ENCODE data around the gene DOCK2. TPM values are rescaled to one million over a fixed set of nuclear protein-coding genes. Genes with fewer than 3 reads are reported as not detected.
A peak's percentile ranks its signal among the peaks of the same experiment; 100 is the strongest.

DOCK2 gene
- polyA plus RNA-seq, 3 donors: 57.5 to 178 (median 115) TPM

DNA sequence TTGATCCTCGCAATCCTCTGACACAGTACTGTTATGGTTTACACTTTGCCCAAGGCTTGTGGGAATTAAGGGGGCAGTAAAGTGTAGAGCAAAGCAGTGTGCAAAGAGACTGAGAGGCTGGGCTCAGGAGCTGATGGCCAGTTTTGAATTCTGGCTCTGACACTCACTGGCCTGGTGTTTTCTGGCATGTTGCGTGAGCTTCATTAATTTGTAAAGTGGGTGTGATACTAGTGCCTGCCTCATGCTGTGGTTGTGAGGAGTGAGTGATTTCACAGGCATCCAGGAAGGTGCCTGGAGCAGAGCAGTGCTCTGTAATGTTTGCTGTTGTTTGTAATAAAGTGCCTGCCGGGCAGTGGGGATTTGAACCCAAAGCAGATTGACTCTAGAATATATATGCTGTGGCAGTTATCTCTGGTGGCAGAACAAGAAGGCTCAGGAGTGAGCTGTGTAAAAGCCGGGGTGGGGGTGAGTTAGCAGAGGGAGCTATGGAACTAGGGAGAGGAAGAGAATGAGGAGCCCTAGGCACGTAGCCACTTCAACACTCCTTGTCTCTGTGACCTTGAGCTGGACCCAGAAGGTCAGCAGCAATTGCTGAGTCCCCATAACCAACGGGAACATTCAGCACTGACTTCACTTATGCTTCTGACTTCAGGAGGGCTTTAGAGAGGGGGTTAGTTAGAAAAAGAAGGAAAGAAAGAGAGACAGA, 108.5 kb downstream of the DOCK2 start:
- TF ChIP-seq, protein P1, sequence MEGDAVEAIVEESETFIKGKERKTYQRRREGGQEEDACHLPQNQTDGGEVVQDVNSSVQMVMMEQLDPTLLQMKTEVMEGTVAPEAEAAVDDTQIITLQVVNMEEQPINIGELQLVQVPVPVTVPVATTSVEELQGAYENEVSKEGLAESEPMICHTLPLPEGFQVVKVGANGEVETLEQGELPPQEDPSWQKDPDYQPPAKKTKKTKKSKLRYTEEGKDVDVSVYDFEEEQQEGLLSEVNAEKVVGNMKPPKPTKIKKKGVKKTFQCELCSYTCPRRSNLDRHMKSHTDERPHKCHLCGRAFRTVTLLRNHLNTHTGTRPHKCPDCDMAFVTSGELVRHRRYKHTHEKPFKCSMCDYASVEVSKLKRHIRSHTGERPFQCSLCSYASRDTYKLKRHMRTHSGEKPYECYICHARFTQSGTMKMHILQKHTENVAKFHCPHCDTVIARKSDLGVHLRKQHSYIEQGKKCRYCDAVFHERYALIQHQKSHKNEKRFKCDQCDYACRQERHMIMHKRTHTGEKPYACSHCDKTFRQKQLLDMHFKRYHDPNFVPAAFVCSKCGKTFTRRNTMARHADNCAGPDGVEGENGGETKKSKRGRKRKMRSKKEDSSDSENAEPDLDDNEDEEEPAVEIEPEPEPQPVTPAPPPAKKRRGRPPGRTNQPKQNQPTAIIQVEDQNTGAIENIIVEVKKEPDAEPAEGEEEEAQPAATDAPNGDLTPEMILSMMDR (IDR thresholded peaks at IDR 0.05): no peak
- H3K36me3 ChIP-seq (replicated peaks in 1 of 2; ENCODE audit: control insufficient read depth in 1 of 2, insufficient read depth in 2 of 2, low read length in 2 of 2): peaks cover 93 to 100% of the 10 kb centered on the region in 2 donors
- peaks cover 97% of the 10 kb centered on the region for H4K20me1 ChIP-seq (ENCODE audit: insufficient read depth, low read length)
- no peaks in the 10 kb centered on the region for H3K9me3 ChIP-seq (replicated peaks in 1 of 2; ENCODE audit: control insufficient read depth in 1 of 2, insufficient read depth in 1 of 2, low read length in 2 of 2)
- H3K4me3 ChIP-seq (replicated peaks in 1 of 3; ENCODE audit: low read depth in 2 of 3, low read length in 3 of 3): no peak overlapping the region
- H3K4me1 ChIP-seq (ENCODE audit: control insufficient read depth in 1 of 2, insufficient read depth in 2 of 2, low read length in 2 of 2): peaks cover 5 to 10% of the 10 kb centered on the region in 2 donors
- no peak overlapping the region for H3K9ac ChIP-seq (ENCODE audit: insufficient read depth, low read length, poor library complexity, severe bottlenecking)
- Mint-ChIP-seq H3K4me3 (no peak overlapping the region), H3K9me3 (no peaks in the 10 kb centered on the region), H3K4me1 (peaks cover 7% of the 10 kb centered on the region), H3K27me3 (ENCODE audit: low read depth in 3 of 3) (no peaks in the 10 kb centered on the region), H3K27ac (peak overlapping the region in 4 of 7 donors; percentile 10 to 84 (median 48)), H3K36me3 (peaks cover 93 to 95% of the 10 kb centered on the region in 2 donors)
- no peaks in the 10 kb centered on the region for H3K27me3 ChIP-seq (ENCODE audit: control insufficient read depth in 2 of 2, insufficient read depth in 2 of 2, low read length in 2 of 2)
- intact Hi-C loops (cut with micrococcal nuclease): no loop called here
- H3K79me2 ChIP-seq (ENCODE audit: insufficient read depth, low read length): peaks cover 42% of the 10 kb centered on the region
- WGBS (ENCODE audit: insufficient coverage): 100% methylated on average over 4 of the region's 6 CpGs
- DNase-seq: no peak
- no peak overlapping the region for H2AFZ ChIP-seq (ENCODE audit: insufficient read depth, low read depth, low read length, poor library complexity, severe bottlenecking)
- peak overlapping the region in 1 of 2 donors; percentile 60 for H3K27ac ChIP-seq (ENCODE audit: low read depth in 1 of 2, low read length in 2 of 2)
- H3K4me2 ChIP-seq (replicated peaks; ENCODE audit: extremely low read depth, low read length, poor library complexity, severe bottlenecking): no peak overlapping the region

DNA sequence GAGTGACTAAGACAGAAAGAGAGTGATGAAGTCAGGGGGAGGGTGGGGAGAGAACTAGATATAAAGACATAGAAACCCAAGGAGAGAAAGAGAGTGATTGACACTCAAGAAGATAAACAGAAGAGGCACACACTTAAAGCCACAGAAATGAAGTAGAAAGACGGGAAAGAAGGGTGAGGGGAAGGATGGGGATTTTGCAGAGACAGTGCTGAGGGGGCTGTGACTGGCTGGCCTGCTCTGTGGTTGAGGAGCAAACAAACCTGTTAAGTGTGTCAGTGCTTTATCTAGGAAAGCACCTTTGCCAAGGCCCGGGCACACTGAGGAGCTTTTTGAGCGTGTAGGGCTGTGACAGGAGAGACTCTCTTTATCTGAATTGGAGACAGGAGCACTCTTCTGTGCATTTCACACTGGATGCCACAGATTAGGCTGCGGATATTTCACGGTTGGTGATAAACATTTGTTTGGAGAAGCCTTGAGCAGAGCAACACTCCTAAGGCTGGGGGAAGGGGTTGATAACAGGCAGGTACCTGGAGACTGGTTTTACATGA, 109.1 kb downstream of the DOCK2 start:
- Histone ChIP-seq H3K4me1 (ENCODE audit: control insufficient read depth in 1 of 2, insufficient read depth in 2 of 2, low read length in 2 of 2) (peaks cover 5 to 10% of the 10 kb centered on the region in 2 donors), H3K4me2 (replicated peaks; ENCODE audit: extremely low read depth, low read length, poor library complexity, severe bottlenecking) (no peak overlapping the region), H3K4me3 (replicated peaks in 1 of 3; ENCODE audit: low read depth in 2 of 3, low read length in 3 of 3) (no peak overlapping the region), H3K27ac (ENCODE audit: low read depth in 1 of 2, low read length in 2 of 2) (peak overlapping the region in 1 of 2 donors; percentile 60), H3K79me2 (ENCODE audit: insufficient read depth, low read length) (peaks cover 36% of the 10 kb centered on the region), H2AFZ (ENCODE audit: insufficient read depth, low read depth, low read length, poor library complexity, severe bottlenecking) (no peak overlapping the region), H4K20me1 (ENCODE audit: insufficient read depth, low read length) (peaks cover 97% of the 10 kb centered on the region), H3K27me3 (ENCODE audit: control insufficient read depth in 2 of 2, insufficient read depth in 2 of 2, low read length in 2 of 2) (no peaks in the 10 kb centered on the region), H3K9ac (ENCODE audit: insufficient read depth, low read length, poor library complexity, severe bottlenecking) (no peak overlapping the region), H3K36me3 (replicated peaks in 1 of 2; ENCODE audit: control insufficient read depth in 1 of 2, insufficient read depth in 2 of 2, low read length in 2 of 2) (peaks cover 93 to 100% of the 10 kb centered on the region in 2 donors), H3K9me3 (replicated peaks in 1 of 2; ENCODE audit: control insufficient read depth in 1 of 2, insufficient read depth in 1 of 2, low read length in 2 of 2) (no peaks in the 10 kb centered on the region)
- no peak for DNase-seq
- Mint-ChIP-seq H3K9me3 (no peaks in the 10 kb centered on the region), H3K27ac (peak overlapping the region in 3 of 7 donors; percentile 15 to 84 (median 81)), H3K36me3 (peaks cover 93 to 95% of the 10 kb centered on the region in 2 donors), H3K4me3 (no peak overlapping the region), H3K4me1 (peaks cover 7% of the 10 kb centered on the region), H3K27me3 (ENCODE audit: low read depth in 3 of 3) (no peaks in the 10 kb centered on the region)
- 100% methylated on average over 4 of the region's 5 CpGs for WGBS (ENCODE audit: insufficient coverage)
- TF ChIP-seq, protein P1 (IDR thresholded peaks at IDR 0.05): no peak
- intact Hi-C loops (cut with micrococcal nuclease): no loop called here

Measured in CD14-positive monocyte (primary cell).